NCI-H226 (cell line): Measurements from ENCODE around the gene CYP26A1.

Experiments
- DNase-seq: peaks from one replicate; pipeline ENCODE4 v3.0.0-alpha.2; 2015

The CYP26A1 gene

GRCh38 chr10:93124580-93125318 lies 51.1 kb downstream of the CYP26A1 start:
- DNase-seq, result peak; percentile 15

DNA sequence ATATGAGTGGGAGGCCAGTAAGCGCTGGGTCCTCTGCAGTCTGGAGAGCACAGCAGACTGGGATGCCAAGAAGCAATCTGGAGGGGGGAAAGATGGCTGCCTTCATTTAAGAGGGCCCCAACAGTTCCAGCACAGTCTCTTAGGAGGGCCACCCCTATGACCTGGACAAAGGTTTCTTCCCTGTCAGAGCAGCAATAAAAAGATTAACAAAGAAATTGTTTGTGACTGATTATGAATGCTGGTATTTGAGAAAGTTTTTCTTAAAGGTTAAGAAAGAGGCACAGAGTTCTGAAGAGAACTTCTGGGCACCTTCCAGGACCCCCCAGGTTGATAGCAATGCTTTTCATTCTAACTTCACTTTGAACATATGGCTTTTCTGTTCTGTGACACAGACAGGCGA lies 52.3 kb downstream of the CYP26A1 start:
- DNase-seq, result no peak

DNA sequence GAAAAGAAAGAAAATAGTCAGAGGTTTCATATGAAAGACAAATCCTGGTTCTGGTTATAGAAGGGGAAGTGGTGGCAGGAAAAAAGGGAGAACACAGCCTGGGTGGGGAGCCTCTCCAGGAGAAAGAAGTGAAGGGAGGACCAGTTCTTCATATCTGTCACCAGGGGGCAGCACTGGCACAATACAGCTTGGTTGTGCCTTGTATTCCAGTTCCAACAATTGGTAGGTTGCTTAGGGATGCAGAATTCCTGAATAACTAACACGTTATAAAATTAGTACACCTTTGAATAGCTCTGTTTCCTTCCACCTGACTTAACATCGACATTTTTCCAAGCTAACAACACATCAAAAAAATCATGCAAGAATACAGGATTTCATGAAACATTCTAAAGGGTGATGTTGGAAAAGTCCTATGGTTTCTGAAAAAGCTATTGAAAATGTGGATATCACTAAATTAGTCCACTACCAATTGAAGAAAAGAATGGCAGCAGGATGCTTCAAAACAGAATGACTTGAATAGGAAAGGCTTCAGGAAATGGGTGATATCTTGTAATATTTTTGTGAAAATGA lies 52.9 kb downstream of the CYP26A1 start:
- no peak for DNase-seq
